ENCODE measurements around the gene WASF2.
"Not testable (repeated sequence)": the region's sequence is repeated elsewhere in the genome, so short reads cannot be mapped to it uniquely, and the experiment has no call there.

WASF2 gene

DNA sequence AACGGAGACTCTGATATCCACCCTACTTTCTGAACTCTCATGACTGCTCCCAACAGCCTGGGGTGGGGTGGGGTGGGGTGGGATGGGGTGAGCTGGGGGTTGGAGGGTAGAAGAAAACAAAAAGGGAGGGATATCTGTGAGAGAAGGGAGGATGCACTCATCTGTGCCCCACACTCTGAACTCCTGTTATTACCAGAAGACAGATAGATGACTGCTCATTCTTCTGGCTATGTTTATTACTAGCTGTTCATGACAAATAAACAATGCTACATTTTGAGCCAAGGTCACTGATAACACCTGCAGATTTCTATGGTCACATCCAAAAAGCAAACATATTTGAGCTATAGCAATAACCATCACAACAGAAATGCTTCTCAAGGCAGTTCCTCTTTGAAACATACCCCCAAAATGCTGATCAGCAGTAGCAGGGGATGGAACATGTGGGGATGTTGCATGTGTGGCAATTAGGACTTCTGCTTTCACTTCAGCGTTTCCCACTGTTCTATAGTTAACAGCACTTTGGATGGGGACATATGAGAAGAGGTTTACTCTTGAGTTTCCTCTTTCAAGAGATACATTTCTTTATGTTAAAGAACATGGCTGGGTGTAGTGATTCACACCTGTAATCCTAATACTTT, 54.3 kb downstream of the WASF2 start:
- no peaks in the 10 kb centered on the region for H3K27me3 ChIP-seq (ENCODE audit: insufficient read depth, low read length)
- H3K9me3 ChIP-seq (ENCODE audit: low read length) = no peaks in the 10 kb centered on the region
- H3K4me2 ChIP-seq (ENCODE audit: low read length) = peak overlapping the region; percentile 12; the same call in 1 of the 2 replicates
- peak overlapping the region; percentile 87 for H3K27ac ChIP-seq (ENCODE audit: low read depth, low read length, poor library complexity, severe bottlenecking)
- H3K4me3 ChIP-seq (ENCODE audit: low read depth, low read length, poor library complexity, severe bottlenecking) = peak overlapping the region; percentile 9
- H3F3A ChIP-seq (ENCODE audit: insufficient read depth, low read length) = no peaks in the 10 kb centered on the region
- no peaks in the 10 kb centered on the region for H3K9me2 ChIP-seq (ENCODE audit: low read depth, low read length)
- H3K4me1 ChIP-seq (ENCODE audit: insufficient read depth, low read length, severe bottlenecking) = peaks cover 97% of the 10 kb centered on the region
- no peak overlapping the region; the same call in 1 of the 2 replicates for H3K9ac ChIP-seq (ENCODE audit: low read length)
- no peaks in the 10 kb centered on the region for H4K20me1 ChIP-seq (ENCODE audit: insufficient read depth, low read length)
- TF ChIP-seq EZH2 (IDR thresholded peaks at IDR 0.05; ENCODE audit: borderline replicate concordance, low read length) = no peak
- H3K36me3 ChIP-seq (ENCODE audit: insufficient read depth, low read length) = peaks cover 19% of the 10 kb centered on the region; the same call in 1 of the 2 replicates
- peaks cover 69% of the 10 kb centered on the region for H3K79me2 ChIP-seq (ENCODE audit: insufficient read depth, low read length)
- no peak overlapping the region for H2AFZ ChIP-seq (ENCODE audit: low read length)

DNA sequence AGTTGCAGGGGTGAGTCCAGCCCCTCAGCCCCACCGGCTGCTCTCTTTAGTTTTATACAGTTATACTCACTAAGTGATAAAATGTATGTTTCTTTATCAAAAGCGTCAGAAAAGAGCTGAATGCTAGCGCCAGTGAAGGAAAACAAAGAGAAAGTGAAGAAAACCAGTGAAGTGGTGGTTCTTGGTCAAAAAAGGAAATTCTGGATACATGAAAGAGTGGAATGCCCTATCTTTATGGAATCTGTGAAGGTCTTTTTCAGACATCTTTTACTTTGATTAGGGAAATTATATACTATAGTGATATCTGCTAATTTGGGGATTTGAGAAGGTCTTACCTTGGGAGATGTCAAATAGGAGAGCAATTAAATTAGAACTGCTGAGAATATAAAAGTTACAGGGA, 56.3 kb downstream of the WASF2 start:
- Histone ChIP-seq H3F3A (ENCODE audit: insufficient read depth, low read length) (no peaks in the 10 kb centered on the region), H2AFZ (ENCODE audit: low read length) (no peak overlapping the region), H3K27ac (ENCODE audit: low read depth, low read length, poor library complexity, severe bottlenecking) (peak overlapping the region; percentile 87), H3K4me2 (ENCODE audit: low read length) (peak overlapping the region; percentile 21; the same call in 1 of the 2 replicates), H3K9me2 (ENCODE audit: low read depth, low read length) (no peaks in the 10 kb centered on the region), H3K4me3 (ENCODE audit: low read depth, low read length, poor library complexity, severe bottlenecking) (no peak overlapping the region), H3K79me2 (ENCODE audit: insufficient read depth, low read length) (peaks cover 80% of the 10 kb centered on the region), H3K4me1 (ENCODE audit: insufficient read depth, low read length, severe bottlenecking) (peaks cover 100% of the 10 kb centered on the region), H4K20me1 (ENCODE audit: insufficient read depth, low read length) (no peaks in the 10 kb centered on the region), H3K9me3 (ENCODE audit: low read length) (no peaks in the 10 kb centered on the region), H3K27me3 (ENCODE audit: insufficient read depth, low read length) (no peaks in the 10 kb centered on the region), H3K9ac (ENCODE audit: low read length) (peak overlapping the region; percentile 9; the same call in 1 of the 2 replicates), H3K36me3 (ENCODE audit: insufficient read depth, low read length) (peaks cover 7% of the 10 kb centered on the region; the same call in 1 of the 2 replicates)
- TF ChIP-seq EZH2 (IDR thresholded peaks at IDR 0.05; ENCODE audit: borderline replicate concordance, low read length) = no peak
- TF ChIP-seq, protein P1, sequence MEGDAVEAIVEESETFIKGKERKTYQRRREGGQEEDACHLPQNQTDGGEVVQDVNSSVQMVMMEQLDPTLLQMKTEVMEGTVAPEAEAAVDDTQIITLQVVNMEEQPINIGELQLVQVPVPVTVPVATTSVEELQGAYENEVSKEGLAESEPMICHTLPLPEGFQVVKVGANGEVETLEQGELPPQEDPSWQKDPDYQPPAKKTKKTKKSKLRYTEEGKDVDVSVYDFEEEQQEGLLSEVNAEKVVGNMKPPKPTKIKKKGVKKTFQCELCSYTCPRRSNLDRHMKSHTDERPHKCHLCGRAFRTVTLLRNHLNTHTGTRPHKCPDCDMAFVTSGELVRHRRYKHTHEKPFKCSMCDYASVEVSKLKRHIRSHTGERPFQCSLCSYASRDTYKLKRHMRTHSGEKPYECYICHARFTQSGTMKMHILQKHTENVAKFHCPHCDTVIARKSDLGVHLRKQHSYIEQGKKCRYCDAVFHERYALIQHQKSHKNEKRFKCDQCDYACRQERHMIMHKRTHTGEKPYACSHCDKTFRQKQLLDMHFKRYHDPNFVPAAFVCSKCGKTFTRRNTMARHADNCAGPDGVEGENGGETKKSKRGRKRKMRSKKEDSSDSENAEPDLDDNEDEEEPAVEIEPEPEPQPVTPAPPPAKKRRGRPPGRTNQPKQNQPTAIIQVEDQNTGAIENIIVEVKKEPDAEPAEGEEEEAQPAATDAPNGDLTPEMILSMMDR (IDR thresholded peaks at IDR 0.05; ENCODE audit: low read length) = no peak

DNA sequence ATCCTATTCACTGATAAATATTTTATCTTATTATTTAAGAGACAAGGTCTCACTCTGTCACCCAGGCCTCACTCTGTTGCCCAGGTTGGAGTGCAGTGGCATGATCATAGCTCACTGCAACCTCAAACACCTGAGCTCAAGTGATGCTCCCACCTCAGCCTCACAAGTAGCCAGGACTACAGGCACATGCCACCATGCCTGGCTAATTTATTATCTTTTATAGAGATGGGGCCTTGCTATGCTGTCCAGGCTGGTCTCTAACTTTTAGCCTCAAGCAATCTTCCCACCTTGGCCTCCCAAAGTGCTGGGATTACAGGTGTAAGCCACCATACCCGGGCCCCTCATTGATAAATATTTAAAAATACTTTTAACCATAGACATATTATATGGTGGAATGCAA, 57.2 kb downstream of the WASF2 start:
- not testable (repeated sequence) for H3F3A ChIP-seq (ENCODE audit: insufficient read depth, low read length); H3K9me3 ChIP-seq (ENCODE audit: low read length); H3K27me3 ChIP-seq (ENCODE audit: insufficient read depth, low read length); H2AFZ ChIP-seq (ENCODE audit: low read length); H3K4me2 ChIP-seq (ENCODE audit: low read length); H4K20me1 ChIP-seq (ENCODE audit: insufficient read depth, low read length); H3K9me2 ChIP-seq (ENCODE audit: low read depth, low read length); H3K9ac ChIP-seq (ENCODE audit: low read length); H3K4me3 ChIP-seq (ENCODE audit: low read depth, low read length, poor library complexity, severe bottlenecking)
- Histone ChIP-seq H3K79me2 (ENCODE audit: insufficient read depth, low read length) (peaks cover 70% of the 10 kb centered on the region), H3K36me3 (ENCODE audit: insufficient read depth, low read length) (peaks cover 14% of the 10 kb centered on the region; the same call in 1 of the 2 replicates), H3K27ac (ENCODE audit: low read depth, low read length, poor library complexity, severe bottlenecking) (peak overlapping the region; percentile 87), H3K4me1 (ENCODE audit: insufficient read depth, low read length, severe bottlenecking) (peaks cover 100% of the 10 kb centered on the region)

DNA sequence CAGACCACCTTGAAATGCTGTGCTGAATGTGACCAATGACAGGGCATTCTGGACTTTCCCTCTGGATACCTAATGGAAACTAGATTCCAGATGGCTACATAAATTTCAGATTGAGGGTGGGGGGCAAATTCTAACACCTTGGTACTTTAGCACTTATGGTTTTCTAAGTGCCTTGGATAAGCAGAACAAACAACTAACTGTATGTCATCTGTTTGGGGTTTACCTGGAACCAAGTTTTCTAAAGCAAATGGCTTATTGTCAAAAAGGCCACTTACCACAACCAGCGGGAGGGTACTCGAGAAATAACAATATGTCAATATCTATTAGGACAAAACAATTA, 58.4 kb downstream of the WASF2 start:
- no peaks in the 10 kb centered on the region for H3K9me3 ChIP-seq (ENCODE audit: low read length)
- no peak overlapping the region for H3K4me3 ChIP-seq (ENCODE audit: low read depth, low read length, poor library complexity, severe bottlenecking)
- no peaks in the 10 kb centered on the region for H3K9me2 ChIP-seq (ENCODE audit: low read depth, low read length)
- H4K20me1 ChIP-seq (ENCODE audit: insufficient read depth, low read length) = no peaks in the 10 kb centered on the region
- peaks cover 100% of the 10 kb centered on the region for H3K4me1 ChIP-seq (ENCODE audit: insufficient read depth, low read length, severe bottlenecking)
- peak overlapping the region; percentile 43; the same call in 1 of the 2 replicates for H3K4me2 ChIP-seq (ENCODE audit: low read length)
- H3K27ac ChIP-seq (ENCODE audit: low read depth, low read length, poor library complexity, severe bottlenecking) = peak overlapping the region; percentile 97
- H3K27me3 ChIP-seq (ENCODE audit: insufficient read depth, low read length) = no peaks in the 10 kb centered on the region
- H3K9ac ChIP-seq (ENCODE audit: low read length) = peak overlapping the region; percentile 30; the same call in 1 of the 2 replicates
- H3F3A ChIP-seq (ENCODE audit: insufficient read depth, low read length) = peaks cover 4% of the 10 kb centered on the region; the same call in 1 of the 2 replicates
- peaks cover 26% of the 10 kb centered on the region; the same call in 1 of the 2 replicates for H3K36me3 ChIP-seq (ENCODE audit: insufficient read depth, low read length)
- TF ChIP-seq EZH2 (IDR thresholded peaks at IDR 0.05; ENCODE audit: borderline replicate concordance, low read length) = no peak
- TF ChIP-seq, protein P1 (IDR thresholded peaks at IDR 0.05; ENCODE audit: low read length) = no peak
- peaks cover 65% of the 10 kb centered on the region for H3K79me2 ChIP-seq (ENCODE audit: insufficient read depth, low read length)
- H2AFZ ChIP-seq (ENCODE audit: low read length) = no peak overlapping the region

All from OCI-LY1 (cell line).